GM23248 (cell line): ENCODE data around the gene KIF1B. TPM values are rescaled to one million over a fixed set of nuclear protein-coding genes. Genes with fewer than 3 reads are reported as not detected.
"Not testable (repeated sequence)": the region's sequence is repeated elsewhere in the genome, so short reads cannot be mapped to it uniquely, and the experiment has no call there.

Experiments used
- DNase-seq: peaks from one replicate; pipeline ENCODE4 v3.0.0-alpha.2; 2015
- H2AFZ ChIP-seq: fragments of 200-600 bp; sonication (generic); 2 replicates; pipeline ENCODE4 v1.6.1; 2016; ENCODE audit warnings: antibody characterized with exemption
- H3F3A ChIP-seq: fragments of 200-600 bp; sonication (generic); 2 replicates; pipeline ENCODE4 v1.6.1; 2016; ENCODE audit warnings: mild to moderate bottlenecking, antibody characterized with exemption, mixed run types; ENCODE audit not compliant: insufficient read depth
- H3K27ac ChIP-seq: fragments of 200-600 bp; sonication (generic); 2 replicates; pipeline ENCODE4 v1.5.1; 2016; ENCODE audit warnings: mild to moderate bottlenecking
- H3K27me3 ChIP-seq: fragments of 200-600 bp; sonication (generic); replicated peaks from 2 replicates; pipeline ENCODE4 v1.6.1; 2016; ENCODE audit warnings: mild to moderate bottlenecking; ENCODE audit not compliant: insufficient read depth
- H3K36me3 ChIP-seq: fragments of 200-600 bp; sonication (generic); 2 replicates; pipeline ENCODE4 v1.6.1; 2016; ENCODE audit warnings: low read depth, mild to moderate bottlenecking
- H3K4me1 ChIP-seq: fragments of 200-600 bp; sonication (generic); 2 replicates; pipeline ENCODE4 v1.6.1; 2016; ENCODE audit warnings: mild to moderate bottlenecking; ENCODE audit not compliant: insufficient read depth
- H3K4me2 ChIP-seq: fragments of 200-600 bp; sonication (generic); one replicate; pipeline ENCODE4 v1.6.1; 2016; ENCODE audit warnings: mild to moderate bottlenecking; ENCODE audit not compliant: unreplicated experiment
- H3K4me3 ChIP-seq: fragments of 200-600 bp; sonication (generic); 2 replicates; pipeline ENCODE4 v1.5.1; 2016; ENCODE audit warnings: mild to moderate bottlenecking
- H3K79me2 ChIP-seq: fragments of 200-600 bp; sonication (generic); 2 replicates; pipeline ENCODE4 v1.6.1; 2016; ENCODE audit warnings: mild to moderate bottlenecking; ENCODE audit not compliant: insufficient read depth
- H3K9ac ChIP-seq: fragments of 200-600 bp; sonication (generic); 2 replicates; pipeline ENCODE4 v1.6.1; 2016; ENCODE audit warnings: mild to moderate bottlenecking
- H3K9me2 ChIP-seq: fragments of 200-600 bp; sonication (generic); 2 replicates; pipeline ENCODE4 v1.6.1; 2016; ENCODE audit warnings: mixed run types, mild to moderate bottlenecking, moderate library complexity; ENCODE audit not compliant: insufficient read depth
- H3K9me3 ChIP-seq: fragments of 200-600 bp; sonication (generic); one replicate; pipeline ENCODE4 v1.6.1; 2017; ENCODE audit warnings: low read depth
- H4K20me1 ChIP-seq: fragments of 200-600 bp; sonication (generic); 2 replicates; pipeline ENCODE4 v1.6.0; 2016; ENCODE audit not compliant: insufficient read depth
- EZH2 ChIP-seq: fragments of 200-600 bp; sonication (generic); IDR thresholded peaks from 2 replicates; pipeline ENCODE4 v1.6.1; 2018; ENCODE audit warnings: antibody characterized with exemption, mild to moderate bottlenecking; ENCODE audit not compliant: insufficient read depth, poor library complexity, severe bottlenecking
- EZH2phosphoT487 ChIP-seq: fragments of 200-600 bp; sonication (generic); IDR thresholded peaks from 2 replicates; pipeline ENCODE4 v1.6.1; 2018; ENCODE audit warnings: antibody characterized with exemption, moderate library complexity, mild to moderate bottlenecking, low read depth; ENCODE audit not compliant: insufficient read depth
- WGBS, 2 experiments: methylation state at CpG; one replicate each; pipeline ENCODE4 v1.1.6; 2015 to 2017; ENCODE audit warnings: low lambda C conversion rate in 2 of 2, low coverage in 1 of 2; ENCODE audit errors: missing lambda C conversion rate in 2 of 2; 5-methylcytosine and 5-hydroxymethylcytosine counted together
- in situ Hi-C: fragments of 300-500 bp; cut with MboI; formaldehyde crosslinking; loops from 2 replicates; pipeline ENCODE4 v1.15.0; 2020
- polyA plus RNA-seq: library from polyadenylated mRNA; unstranded; fragments of >200 nt; fragmentation: Nextera tagmentation; extraction: Ambion mirVana; gene quantifications from 2 replicates; pipeline ENCODE4 v1.2.1, GENCODE V29; 2016
- total RNA-seq: library from RNA; depleted of rRNA; stranded (reverse); fragments of >200 nt; shearing (Covaris generic); gene quantifications from 2 replicates; pipeline ENCODE4 v1.2.3, GENCODE V29; 2014

KIF1B gene
- total and polyA plus RNA-seq, 2 experiments from 2014 or later: 14.8 to 24.8 TPM

DNA sequence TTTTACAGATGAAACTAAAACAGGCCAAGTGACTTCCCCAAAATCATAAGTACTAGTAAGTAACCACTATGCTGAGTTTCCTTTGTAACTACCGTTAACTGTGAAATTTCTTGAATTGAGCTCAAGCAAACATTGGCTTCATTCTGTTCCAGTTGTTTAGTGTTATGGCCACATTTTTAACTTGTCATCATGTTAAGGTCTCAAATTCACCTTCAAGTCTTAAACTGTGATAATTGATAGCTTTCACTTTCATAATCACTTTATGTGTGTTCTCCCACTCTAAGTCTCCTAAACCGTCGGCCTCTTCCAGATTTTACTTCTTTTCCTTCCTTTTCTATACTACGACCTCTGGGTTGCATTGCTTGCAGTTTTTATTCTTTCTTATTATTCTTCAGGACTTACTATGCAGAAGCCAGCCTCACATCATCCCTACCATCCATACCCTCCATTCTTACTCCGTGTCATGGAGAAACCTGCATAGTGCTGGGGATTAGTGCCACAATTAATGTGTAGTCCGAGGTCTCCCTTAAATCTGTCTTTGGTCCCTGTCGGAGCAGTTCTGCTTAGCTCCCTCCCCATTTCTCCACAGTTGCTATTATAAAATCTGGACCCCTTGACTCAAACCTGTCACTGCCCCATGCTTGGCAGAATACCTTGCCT is 5.8 kb downstream of the KIF1B start:
- Histone ChIP-seq H3K79me2 (peaks cover 97% of the 10 kb centered on the region), H3F3A (peaks cover 34% of the 10 kb centered on the region), H3K9ac (peak overlapping the region; percentile 3; the same call in 1 of the 2 replicates), H3K9me2 (no peaks in the 10 kb centered on the region), H3K27me3 (no peaks in the 10 kb centered on the region), H3K27ac (no peak overlapping the region), H3K4me3 (0 out of 2 replicates have a peak overlapping the region, but pooled peaks have one; percentile 22), H3K4me1 (peaks cover 51% of the 10 kb centered on the region), H3K4me2 (no peak overlapping the region), H4K20me1 (peaks cover 45% of the 10 kb centered on the region), H3K9me3 (no peaks in the 10 kb centered on the region), H2AFZ (no peak overlapping the region), H3K36me3 (no peaks in the 10 kb centered on the region)
- WGBS, 2 experiments: 41 to 52% methylated on average over 7 of the region's 7 CpGs
- TF ChIP-seq EZH2phosphoT487: no peak
- no peak for TF ChIP-seq EZH2
- no peak for DNase-seq
- in situ Hi-C loops: no loop called here

DNA sequence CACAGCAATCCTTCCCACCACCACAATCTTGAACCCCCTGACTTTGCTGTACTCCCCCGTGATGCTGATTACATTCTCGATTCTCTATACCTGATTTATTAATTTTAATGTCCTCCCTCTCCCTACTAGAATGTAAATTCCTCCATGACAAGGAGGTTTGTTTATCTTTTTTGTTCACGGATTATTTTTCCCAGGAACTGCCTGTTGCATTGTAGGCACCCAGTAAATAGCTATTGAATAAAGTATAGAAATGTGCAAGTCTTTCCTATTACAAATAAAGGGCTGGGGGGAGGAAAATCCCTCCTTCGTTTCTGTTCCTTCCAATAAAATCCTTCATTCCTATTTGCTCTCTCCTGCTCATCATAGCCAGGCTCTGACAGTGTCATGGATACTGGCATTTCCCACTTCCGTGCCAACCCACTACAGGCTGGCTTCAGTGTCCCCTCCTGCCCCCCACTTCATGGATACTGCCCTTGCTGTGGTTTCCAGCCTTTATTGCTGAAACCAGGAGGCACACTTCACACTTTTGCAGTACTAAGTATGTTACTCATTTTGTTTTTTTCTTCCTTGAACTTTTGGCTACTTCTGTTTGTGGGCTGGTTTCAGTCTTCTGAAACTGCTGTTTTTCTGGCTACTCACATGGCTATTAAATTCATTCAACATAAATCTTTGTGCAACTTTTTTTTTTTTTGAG is 7.5 kb downstream of the KIF1B start:
- H2AFZ ChIP-seq: no peak overlapping the region
- no peaks in the 10 kb centered on the region for H3K36me3 ChIP-seq
- H3K27me3 ChIP-seq: no peaks in the 10 kb centered on the region
- DNase-seq: peak; percentile 82
- H3F3A ChIP-seq: peaks cover 22% of the 10 kb centered on the region
- no peak for TF ChIP-seq EZH2phosphoT487
- TF ChIP-seq EZH2: no peak
- H3K4me3 ChIP-seq: peak overlapping the region; percentile 10; the same call in 1 of the 2 replicates
- H3K9me3 ChIP-seq: no peaks in the 10 kb centered on the region
- WGBS, 2 experiments: 50 to 52% methylated on average over 5 of the region's 5 CpGs
- peaks cover 46% of the 10 kb centered on the region for H4K20me1 ChIP-seq
- peak overlapping the region; percentile 49 for H3K4me2 ChIP-seq
- H3K9me2 ChIP-seq: no peaks in the 10 kb centered on the region
- peak overlapping the region; percentile 38 for H3K27ac ChIP-seq
- in situ Hi-C loops: no loop called here
- H3K79me2 ChIP-seq: peaks cover 100% of the 10 kb centered on the region
- H3K4me1 ChIP-seq: peaks cover 44% of the 10 kb centered on the region
- peak overlapping the region; percentile 26; the same call in 1 of the 2 replicates for H3K9ac ChIP-seq

DNA sequence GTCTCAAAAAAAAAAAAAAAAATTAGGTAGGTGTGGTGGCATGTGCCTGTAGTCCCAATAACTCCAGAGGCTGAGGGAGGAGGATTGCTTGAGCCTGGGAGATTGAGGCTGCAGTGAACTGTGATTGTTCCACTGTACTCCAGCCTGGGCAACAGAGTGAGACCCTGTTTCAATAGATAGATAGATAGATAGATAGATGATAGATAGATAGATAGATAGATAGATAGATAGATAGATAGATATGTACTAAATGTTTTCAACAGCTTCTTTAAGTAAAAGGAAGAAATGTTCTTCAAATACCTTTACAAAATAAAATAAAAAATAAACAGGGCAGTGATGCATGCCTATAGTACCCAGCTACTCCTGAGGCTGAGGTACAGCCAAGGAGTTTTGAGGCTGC is 9.8 kb downstream of the KIF1B start:
- H3K36me3 ChIP-seq: no peaks in the 10 kb centered on the region
- in situ Hi-C loops: no loop called here
- no peak for TF ChIP-seq EZH2phosphoT487
- TF ChIP-seq EZH2: no peak
- no peak overlapping the region for H3K4me2 ChIP-seq
- H3K27ac ChIP-seq: no peak overlapping the region
- DNase-seq: no peak
- H3K9me2 ChIP-seq: no peaks in the 10 kb centered on the region
- peaks cover 100% of the 10 kb centered on the region for H3K79me2 ChIP-seq
- H4K20me1 ChIP-seq: peaks cover 48% of the 10 kb centered on the region
- 0 out of 2 replicates have a peak, but pooled peaks cover 6% of the 10 kb centered on the region for H3F3A ChIP-seq
- H3K9ac ChIP-seq: no peak overlapping the region
- H3K9me3 ChIP-seq: no peaks in the 10 kb centered on the region
- H3K4me1 ChIP-seq: peaks cover 31% of the 10 kb centered on the region
- no peaks in the 10 kb centered on the region for H3K27me3 ChIP-seq
- no peak overlapping the region for H2AFZ ChIP-seq
- H3K4me3 ChIP-seq: no peak overlapping the region

- H3K9me3 ChIP-seq, H2AFZ ChIP-seq, in situ Hi-C loops, H3K9me2 ChIP-seq, H3K4me2 ChIP-seq, H3F3A ChIP-seq, H3K36me3 ChIP-seq, H3K27ac ChIP-seq, H3K9ac ChIP-seq, DNase-seq, H3K27me3 ChIP-seq, H3K4me3 ChIP-seq: not testable (repeated sequence)
- peaks cover 49% of the 10 kb centered on the region for H4K20me1 ChIP-seq
- peaks cover 100% of the 10 kb centered on the region for H3K79me2 ChIP-seq
- H3K4me1 ChIP-seq: peaks cover 36% of the 10 kb centered on the region
- WGBS, 2 experiments: 93 to 98% methylated on average over 6 of the region's 6 CpGs
Measured at GRCh38 chr1:10220657-10221056, 10.3 kb downstream of the KIF1B start.
